HCT116 (cell line): ENCODE results near the gene RBPJ. TPM values are rescaled to one million over a fixed set of nuclear protein-coding genes. Genes with fewer than 3 reads are reported as not detected.

Experiments used
- ATAC-seq: fragments of 200-7000 bp; cut with Tn5 transposase; 2 replicates; pipeline ENCODE4 v1.9.1; 2020; ENCODE audit warnings: mild to moderate bottlenecking, moderate library complexity
- BruUV-seq: library from RNA; stranded (reverse); fragments of 400-500 nt; replicated peaks from 2 replicates; lab custom pipeline; 2021; lab: Mats Ljungman, UMichigan
- CTCF ChIA-PET: fragments of 300-600 bp; sonication (Branson Sonifier 250); formaldehyde crosslinking; loops from one replicate; lab custom pipeline; 2021; ENCODE audit warnings: antibody characterized with exemption; lab: Charles Lee
- POLR2A ChIA-PET: fragments of 300-600, 350-600 bp; sonication (Branson Sonifier 250); formaldehyde crosslinking; loops from one replicate; lab custom pipeline; 2021; ENCODE audit warnings: antibody characterized with exemption; lab: Charles Lee
- RAD21 ChIA-PET, 2 experiments: fragments of 300-600 bp; sonication (Branson Sonifier 250); formaldehyde crosslinking; loops; one replicate each; lab custom pipeline; 2023; ENCODE audit warnings: low total read pairs in 2 of 2; ENCODE audit not compliant: uncharacterized antibody in 2 of 2, unreplicated experiment in 2 of 2, low non-redundant PET in 1 of 2; lab: Charles Lee
- DNase-seq: peaks from one replicate; pipeline ENCODE4 v3.0.0-alpha.2; 2010; ENCODE audit warnings: low read depth, low spot score
- H2AFZ ChIP-seq: fragments of 200-600 bp; shearing (Covaris generic), sonication (generic); 2 replicates; pipeline ENCODE4 v1.6.1; 2017; ENCODE audit warnings: low read depth, mixed run types, mixed read lengths, antibody characterized with exemption, low read length; ENCODE audit not compliant: poor library complexity, severe bottlenecking
- H3K27ac ChIP-seq: 2 replicates; pipeline ENCODE4 v1.5.1; 2012; ENCODE audit warnings: low read depth, low read length
- H3K27me3 ChIP-seq: fragments of 200-600 bp; sonication (generic); 2 replicates; pipeline ENCODE4 v1.6.1; 2016; ENCODE audit warnings: mixed run types, low read length, mixed read lengths; ENCODE audit not compliant: insufficient read depth
- H3K36me3 ChIP-seq, 2 experiments: fragments of 200-500 bp in 1 of 2; fragments of 200-600 bp in 1 of 2; sonication (Bioruptor generic) in 1 of 2; sonication (generic) in 1 of 2; 2 replicates each; pipeline versions ENCODE4 v1.5.1 to v1.6.1; 2014 to 2016; ENCODE audit warnings: low read length in 2 of 2, inconsistent platforms in 1 of 2, mixed read lengths in 1 of 2, mixed run types in 1 of 2; ENCODE audit not compliant: insufficient read depth in 2 of 2, control insufficient read depth in 1 of 2
- H3K4me1 ChIP-seq, 2 experiments: fragments of 200-600 bp in 1 of 2; sonication (generic) in 1 of 2; 2 replicates each; pipeline versions ENCODE4 v1.5.1 to v1.6.1; 2012 to 2017; ENCODE audit warnings: low read length in 2 of 2, inconsistent platforms in 1 of 2, mild to moderate bottlenecking in 1 of 2, mixed read lengths in 1 of 2, mixed run types in 1 of 2, moderate library complexity in 1 of 2; ENCODE audit not compliant: insufficient read depth in 2 of 2, control insufficient read depth in 1 of 2
- H3K4me2 ChIP-seq: fragments of 200-600 bp; sonication (generic); 2 replicates; pipeline ENCODE4 v1.6.1; 2017; ENCODE audit warnings: mixed run types, low read length, mixed read lengths
- H3K4me3 ChIP-seq, 2 experiments: fragments of 200-600 bp in 1 of 2; sonication (generic) in 1 of 2; replicated peaks in 1 of 2; 2 replicates each; pipeline ENCODE4 v1.5.1; 2011 to 2016; ENCODE audit warnings: low read length in 2 of 2, control low read depth in 1 of 2, low read depth in 1 of 2, mild to moderate bottlenecking in 1 of 2, mixed read lengths in 1 of 2, mixed run types in 1 of 2
- H3K79me2 ChIP-seq: fragments of 200-600 bp; sonication (generic); 2 replicates; pipeline ENCODE4 v1.6.1; 2017; ENCODE audit warnings: mild to moderate bottlenecking, mixed run types, low read length, moderate library complexity, mixed read lengths; ENCODE audit not compliant: insufficient read depth
- H3K9ac ChIP-seq: fragments of 200-600 bp; sonication (generic); 2 replicates; pipeline ENCODE4 v1.6.1; 2016; ENCODE audit warnings: low read length, mixed read lengths
- H3K9me2 ChIP-seq: fragments of 200-600 bp; sonication (generic), shearing (Covaris generic); 2 replicates; pipeline ENCODE4 v1.6.1; 2017; ENCODE audit warnings: mixed run types, mild to moderate bottlenecking, moderate library complexity; ENCODE audit not compliant: insufficient read depth
- H3K9me3 ChIP-seq, 2 experiments: fragments of 200-500 bp in 1 of 2; fragments of 200-600 bp in 1 of 2; sonication (Bioruptor generic) in 1 of 2; sonication (generic) in 1 of 2; 2 replicates each; pipeline ENCODE4 v1.6.1; 2014 to 2017; ENCODE audit warnings: low read length in 2 of 2, mixed read lengths in 2 of 2, inconsistent platforms in 1 of 2, low read depth in 1 of 2, mild to moderate bottlenecking in 1 of 2, mixed run types in 1 of 2, moderate library complexity in 1 of 2; ENCODE audit not compliant: control insufficient read depth in 1 of 2, insufficient read depth in 1 of 2
- H4K20me1 ChIP-seq: fragments of 200-600 bp; sonication (generic), shearing (Covaris generic); 2 replicates; pipeline ENCODE4 v1.6.1; 2017; ENCODE audit warnings: mixed run types, mild to moderate bottlenecking, moderate library complexity; ENCODE audit not compliant: insufficient read depth
- ATF3 ChIP-seq: IDR thresholded peaks from 2 replicates; pipeline ENCODE4 v1.6.1; 2012
- EGR1 ChIP-seq: IDR thresholded peaks from 2 replicates; pipeline ENCODE4 v1.6.1; 2012; ENCODE audit warnings: low read depth
- EZH2phosphoT487 ChIP-seq: fragments of 200-600 bp; IDR thresholded peaks from 2 replicates; pipeline ENCODE4 v1.6.1; 2018; ENCODE audit warnings: antibody characterized with exemption, borderline replicate concordance
- FOSL1 ChIP-seq: IDR thresholded peaks from 2 replicates; pipeline ENCODE4 v1.6.1; 2012; ENCODE audit warnings: low read depth
- JUND ChIP-seq: IDR thresholded peaks from 2 replicates; pipeline ENCODE4 v1.6.1; 2012
- POLR2A ChIP-seq: IDR thresholded peaks from 2 replicates; pipeline ENCODE4 v1.7.0; 2011; ENCODE audit warnings: borderline replicate concordance; ENCODE audit not compliant: insufficient read depth, insufficient read length; ENCODE audit errors: extremely low read depth
- POLR2AphosphoS5 ChIP-seq: IDR thresholded peaks from 2 replicates; pipeline ENCODE4 v1.6.1; 2011; ENCODE audit warnings: mild to moderate bottlenecking, low read depth, low read length, moderate library complexity
- RAD21 ChIP-seq: IDR thresholded peaks from 2 replicates; pipeline ENCODE4 v1.6.1; 2012; ENCODE audit warnings: low read depth, mild to moderate bottlenecking
- REST ChIP-seq: IDR thresholded peaks from 2 replicates; pipeline ENCODE4 v1.6.1; 2012; ENCODE audit warnings: low read depth
- YY1 ChIP-seq: IDR thresholded peaks from 2 replicates; pipeline ENCODE4 v1.6.1; 2011; ENCODE audit warnings: low read length, low read depth, moderate library complexity, mild to moderate bottlenecking; ENCODE audit not compliant: insufficient replicate concordance; ENCODE audit errors: extremely low read depth
- ZBTB33 ChIP-seq: IDR thresholded peaks from 2 replicates; pipeline ENCODE4 v1.6.1; 2011; ENCODE audit warnings: mild to moderate bottlenecking, low read length, moderate library complexity; ENCODE audit not compliant: insufficient replicate concordance; ENCODE audit errors: extremely low read depth
- ZNF274 ChIP-seq: fragments of 200-500 bp; sonication (Bioruptor generic); IDR thresholded peaks from 2 replicates; pipeline ENCODE4 v1.6.1; 2014; ENCODE audit warnings: mild to moderate bottlenecking, low read depth, low read length, inconsistent platforms
- intact Hi-C: fragments of 100-400 bp; cut with micrococcal nuclease; formaldehyde crosslinking; loops from 2 replicates; pipeline ENCODE4 v1.10.0; 2022
- total RNA-seq: library from RNA; stranded (reverse); gene quantifications from one replicate; pipeline ENCODE4 v1.2.1, GENCODE V29; 2021; ENCODE audit not compliant: unreplicated experiment

RBPJ gene
- total RNA-seq, 1 experiment from 2014 or later: 72.7 TPM

GRCh38 chr4:26466578-26467270, 145.9 kb downstream of the RBPJ start:
- H3K4me2 ChIP-seq: no peak overlapping the region
- no peak for DNase-seq
- TF ChIP-seq YY1 (no peak), EGR1 (no peak), POLR2A (no peak), ZNF274 (no peak), ATF3 (no peak), RAD21 (no peak), JUND (no peak), POLR2AphosphoS5 (no peak), ZBTB33 (no peak), REST (no peak), FOSL1 (no peak), EZH2phosphoT487 (no peak)
- no peaks in the 10 kb centered on the region for H3K27me3 ChIP-seq
- peaks cover 0 to 6% of the 10 kb centered on the region in 2 experiments; a peak in 1 of 4 replicates for H3K9me3 ChIP-seq
- ChIA-PET RAD21 (no interaction called here), POLR2A (no interaction called here), CTCF (no interaction called here)
- no peaks in the 10 kb centered on the region for H3K4me1 ChIP-seq
- no peak overlapping the region for H3K4me3 ChIP-seq
- no peaks in the 10 kb centered on the region for H3K36me3 ChIP-seq
- no peaks in the 10 kb centered on the region for H3K9me2 ChIP-seq
- no peaks in the 10 kb centered on the region for H4K20me1 ChIP-seq
- BruUV-seq: no TSS peak
- intact Hi-C loops: no loop called here
- no peaks in the 10 kb centered on the region for H3K79me2 ChIP-seq
- H3K9ac ChIP-seq: no peak overlapping the region
- H2AFZ ChIP-seq: no peak overlapping the region
- ATAC-seq: no peak
- no peak overlapping the region for H3K27ac ChIP-seq
